ENCODE data around the gene EN2.

DNA sequence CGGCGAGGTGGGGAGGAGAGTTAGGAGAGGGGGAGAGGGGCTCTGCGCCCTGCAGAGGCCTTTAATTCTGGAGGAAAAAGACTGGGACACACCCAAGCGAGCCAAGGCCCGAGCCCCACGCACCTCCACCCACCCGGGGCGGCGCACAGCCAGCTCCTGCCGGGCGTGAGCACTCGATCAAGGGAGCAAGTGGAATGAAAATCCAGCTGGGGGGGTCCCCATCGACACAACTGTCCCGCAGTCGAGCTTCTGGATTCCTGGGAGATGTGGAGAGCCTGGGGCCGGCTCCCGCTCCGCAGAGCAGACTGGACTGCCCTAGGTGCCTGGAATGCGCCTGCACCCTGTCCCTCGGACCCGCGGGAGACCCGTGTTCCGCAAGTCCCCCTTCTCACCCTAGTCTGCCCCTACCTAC is 7.4 kb upstream of the EN2 start:
- TF ChIP-seq, protein P1, sequence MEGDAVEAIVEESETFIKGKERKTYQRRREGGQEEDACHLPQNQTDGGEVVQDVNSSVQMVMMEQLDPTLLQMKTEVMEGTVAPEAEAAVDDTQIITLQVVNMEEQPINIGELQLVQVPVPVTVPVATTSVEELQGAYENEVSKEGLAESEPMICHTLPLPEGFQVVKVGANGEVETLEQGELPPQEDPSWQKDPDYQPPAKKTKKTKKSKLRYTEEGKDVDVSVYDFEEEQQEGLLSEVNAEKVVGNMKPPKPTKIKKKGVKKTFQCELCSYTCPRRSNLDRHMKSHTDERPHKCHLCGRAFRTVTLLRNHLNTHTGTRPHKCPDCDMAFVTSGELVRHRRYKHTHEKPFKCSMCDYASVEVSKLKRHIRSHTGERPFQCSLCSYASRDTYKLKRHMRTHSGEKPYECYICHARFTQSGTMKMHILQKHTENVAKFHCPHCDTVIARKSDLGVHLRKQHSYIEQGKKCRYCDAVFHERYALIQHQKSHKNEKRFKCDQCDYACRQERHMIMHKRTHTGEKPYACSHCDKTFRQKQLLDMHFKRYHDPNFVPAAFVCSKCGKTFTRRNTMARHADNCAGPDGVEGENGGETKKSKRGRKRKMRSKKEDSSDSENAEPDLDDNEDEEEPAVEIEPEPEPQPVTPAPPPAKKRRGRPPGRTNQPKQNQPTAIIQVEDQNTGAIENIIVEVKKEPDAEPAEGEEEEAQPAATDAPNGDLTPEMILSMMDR (IDR thresholded peaks at IDR 0.05; ENCODE audit: poor library complexity) = no peak
- TF ChIP-seq EZH2 (IDR thresholded peaks at IDR 0.05; ENCODE audit: borderline replicate concordance) = no peak

Measured in hepatocyte (in vitro differentiated cells).